NCI-H2227 treated with DMSO at 0.1 percent for 48 hours (cell line): ENCODE data around the gene WNT10A.
"Not testable (repeated sequence)": the region's sequence is repeated elsewhere in the genome, so short reads cannot be mapped to it uniquely, and the experiment has no call there.

Experiments
- DNase-seq: peaks from one replicate; lab custom pipeline; 2025; lab: John Stamatoyannopoulos, UW

Gene WNT10A

GRCh38 chr2:218880102-218880858, at the start of gene WNT10A:
Gene WNT10A (plus strand): TSS chr2:218880852. CDS start chr2:218880996, 144 bp downstream.
- DNase-seq = peak; percentile 47

GRCh38 chr2:218831378-218831990, 49.2 kb upstream of the WNT10A start, which contains the start of gene PRKAG3:
Gene PRKAG3 (minus strand): TSS chr2:218831803.
- no peak for DNase-seq

- DNase-seq = no peak
Observed at GRCh38 chr2:218832081-218832480, 48.6 kb upstream of the WNT10A start.

- DNase-seq = no peak
Observed at GRCh38 chr2:218832520-218832919, 48.1 kb upstream of the WNT10A start.

GRCh38 chr2:218833023-218833609, 47.5 kb upstream of the WNT10A start:
- DNase-seq = no peak

GRCh38 chr2:218834685-218835084, 46.0 kb upstream of the WNT10A start:
- DNase-seq = no peak

GRCh38 chr2:218837495-218837894, 43.2 kb upstream of the WNT10A start:
- no peak for DNase-seq

- no peak for DNase-seq
Observed at GRCh38 chr2:218839430-218839829, 41.2 kb upstream of the WNT10A start.

GRCh38 chr2:218839888-218840287, 40.8 kb upstream of the WNT10A start:
- no peak for DNase-seq

GRCh38 chr2:218844334-218844733, 36.3 kb upstream of the WNT10A start:
- DNase-seq = not testable (repeated sequence)

- not testable (repeated sequence) for DNase-seq
Observed at GRCh38 chr2:218846963-218847362, 33.7 kb upstream of the WNT10A start.

GRCh38 chr2:218849721-218850120, 30.9 kb upstream of the WNT10A start:
- no peak for DNase-seq

- no peak for DNase-seq
Observed at GRCh38 chr2:218850796-218851195, 29.9 kb upstream of the WNT10A start.

- no peak for DNase-seq
Observed at GRCh38 chr2:218851286-218851685, 29.4 kb upstream of the WNT10A start.

GRCh38 chr2:218852911-218853667, 27.6 kb upstream of the WNT10A start:
- DNase-seq = peak; percentile 89

GRCh38 chr2:218853766-218854165, 26.9 kb upstream of the WNT10A start:
- DNase-seq = peak; percentile 92

- DNase-seq = no peak
Observed at GRCh38 chr2:218854860-218855259, 25.8 kb upstream of the WNT10A start.

- DNase-seq = no peak
Observed at GRCh38 chr2:218855305-218856166, 25.1 kb upstream of the WNT10A start.

- DNase-seq = peak; percentile 64
Observed at GRCh38 chr2:218856167-218856895, 24.3 kb upstream of the WNT10A start.

- no peak for DNase-seq
Observed at GRCh38 chr2:218856896-218857243, 23.8 kb upstream of the WNT10A start.
